NCI-H748 treated with DMSO at 0.1 percent for 48 hours (cell line): Measurements from ENCODE around the gene TTLL1.

ENCODE experiments used
- DNase-seq: peaks from one replicate; lab custom pipeline; 2025; lab: John Stamatoyannopoulos, UW

The TTLL1 gene

DNA sequence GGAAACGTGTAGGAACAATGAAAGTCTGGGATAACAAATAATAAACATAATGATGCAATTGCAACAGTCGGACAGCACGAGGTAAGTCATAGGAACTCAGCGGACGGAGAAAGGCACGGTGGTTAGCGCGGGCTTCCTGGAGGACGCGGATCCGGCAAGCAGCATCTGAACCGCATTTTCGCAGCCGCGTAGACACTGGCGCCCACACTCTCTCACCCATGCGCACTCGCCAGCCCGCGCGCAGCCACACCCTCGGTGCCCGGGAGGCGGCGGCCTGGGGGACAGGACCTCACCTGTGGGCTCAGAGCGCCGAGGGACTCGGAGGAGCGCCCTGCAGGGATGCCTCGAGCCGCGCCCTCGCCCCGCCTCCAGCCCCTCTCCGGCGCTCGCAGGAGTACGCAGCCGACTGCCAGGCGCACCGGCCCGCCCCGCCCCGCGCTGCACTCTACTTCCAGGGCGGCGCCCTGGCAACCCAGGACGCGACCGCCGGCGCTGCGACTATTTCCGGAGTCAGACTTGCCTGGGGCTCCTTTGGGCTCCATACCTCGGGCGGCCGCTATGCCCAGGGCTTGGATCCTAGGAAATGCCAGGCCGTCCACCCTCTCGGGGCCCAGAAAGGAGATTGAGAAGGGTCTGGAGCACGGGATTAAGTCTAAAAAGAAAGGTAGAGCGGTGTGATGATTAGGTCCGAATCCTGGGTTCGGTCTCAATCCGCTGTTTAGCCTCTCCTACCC is at the start of gene TTLL1:
Gene TTLL1, minus strand, starts transcription at position 408 of the 734 bp plus-strand sequence. CDS start 13,805 bp downstream, outside the sequence.
- peak; percentile 78 for DNase-seq

DNA sequence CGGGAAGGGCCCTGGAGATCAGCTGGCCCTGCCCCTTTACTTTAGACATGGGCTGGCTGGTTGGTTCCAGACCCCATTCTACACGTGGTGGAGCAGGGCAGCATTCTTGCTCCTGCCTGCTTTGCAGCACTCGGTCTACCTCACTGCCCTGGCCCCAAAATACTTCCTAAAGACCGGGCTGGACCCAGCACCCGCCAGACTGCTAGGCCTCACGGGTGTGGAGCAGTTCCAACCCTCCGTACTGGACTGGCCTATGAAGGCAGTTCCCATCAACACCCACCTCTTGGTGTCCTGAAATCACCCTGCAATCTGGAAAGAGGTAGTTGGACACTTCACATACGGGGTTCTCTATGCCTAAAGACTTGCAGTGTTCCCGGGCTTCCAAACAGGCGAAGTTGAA is 47.6 kb upstream of the TTLL1 start:
- DNase-seq, result no peak

GRCh38 chr22:43136255-43136654 is 47.1 kb upstream of the TTLL1 start:
- no peak for DNase-seq

GRCh38 chr22:43135565-43135964 is 46.4 kb upstream of the TTLL1 start:
- DNase-seq, result no peak

DNA sequence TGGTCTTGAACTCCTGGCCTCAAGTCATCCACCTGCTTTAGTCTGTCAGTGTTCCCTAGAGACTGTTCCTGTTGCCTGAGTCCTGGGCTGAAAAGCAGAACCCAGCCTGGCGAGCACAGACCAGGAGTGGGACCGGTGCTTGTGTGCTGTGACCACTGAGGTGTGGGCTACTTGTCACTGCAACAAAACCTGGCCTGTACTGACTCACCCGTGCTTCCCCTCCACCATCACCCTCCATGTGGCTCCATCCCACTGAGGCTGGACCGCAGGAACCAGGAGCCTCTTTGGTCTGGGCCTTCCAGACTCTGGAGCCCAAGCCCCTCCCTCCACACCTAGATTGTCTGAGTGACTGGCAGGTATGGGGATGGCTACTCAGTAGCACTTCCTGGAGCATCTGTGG is 45.4 kb upstream of the TTLL1 start:
- no peak for DNase-seq

- DNase-seq, result no peak
Observed at GRCh38 chr22:43133401-43133800, 44.2 kb upstream of the TTLL1 start.

GRCh38 chr22:43131773-43132501 is 42.7 kb upstream of the TTLL1 start:
- DNase-seq, result no peak

DNA sequence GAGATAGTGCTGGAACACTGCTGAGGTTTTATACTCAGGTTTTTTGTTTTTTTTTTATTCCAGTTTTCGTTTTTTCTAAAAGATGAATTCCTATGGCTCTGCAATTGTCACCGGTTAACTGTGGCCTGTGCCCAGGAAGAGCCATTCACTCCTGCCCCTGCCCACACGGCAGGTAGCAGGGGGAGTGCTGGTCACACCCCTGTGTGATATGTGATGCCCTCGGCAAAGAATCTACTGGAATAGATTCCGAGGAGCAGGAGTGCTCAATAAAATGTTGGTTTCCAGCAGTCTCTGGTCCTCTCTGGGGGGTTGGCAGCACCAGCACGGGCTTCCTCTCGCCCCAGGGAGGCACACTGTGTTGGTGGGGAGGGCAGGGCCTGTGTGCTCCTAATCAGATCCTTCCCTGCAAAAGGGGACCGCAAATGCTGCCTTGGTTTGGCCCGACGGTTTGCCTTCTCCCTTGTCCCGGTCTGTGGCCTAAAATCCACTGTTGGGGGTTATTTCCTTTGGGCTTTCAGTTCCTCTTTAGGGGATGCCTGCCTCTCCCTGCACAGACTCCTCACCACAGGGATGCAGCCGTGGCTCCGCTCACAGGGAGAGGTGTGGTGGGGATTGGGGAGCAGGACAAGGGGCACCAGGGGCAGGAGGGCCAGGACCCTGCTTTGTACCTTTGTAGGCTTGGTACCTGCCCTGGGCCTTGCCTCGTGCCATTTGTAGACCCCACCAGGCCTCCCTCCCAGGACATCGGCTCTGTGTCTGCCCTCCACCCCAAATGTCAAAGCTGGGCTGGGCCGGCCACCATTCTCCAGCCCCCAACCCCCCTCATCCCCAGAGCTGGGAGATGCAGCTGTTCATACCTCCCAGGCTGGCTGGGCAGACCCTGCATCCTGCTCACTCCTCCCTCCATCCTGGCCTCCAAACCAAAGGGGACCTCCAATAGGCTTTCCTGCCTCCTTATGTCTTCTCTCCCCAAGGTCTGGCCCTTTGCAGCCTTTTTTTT is 40.5 kb upstream of the TTLL1 start:
- DNase-seq, result peak; percentile 71

DNA sequence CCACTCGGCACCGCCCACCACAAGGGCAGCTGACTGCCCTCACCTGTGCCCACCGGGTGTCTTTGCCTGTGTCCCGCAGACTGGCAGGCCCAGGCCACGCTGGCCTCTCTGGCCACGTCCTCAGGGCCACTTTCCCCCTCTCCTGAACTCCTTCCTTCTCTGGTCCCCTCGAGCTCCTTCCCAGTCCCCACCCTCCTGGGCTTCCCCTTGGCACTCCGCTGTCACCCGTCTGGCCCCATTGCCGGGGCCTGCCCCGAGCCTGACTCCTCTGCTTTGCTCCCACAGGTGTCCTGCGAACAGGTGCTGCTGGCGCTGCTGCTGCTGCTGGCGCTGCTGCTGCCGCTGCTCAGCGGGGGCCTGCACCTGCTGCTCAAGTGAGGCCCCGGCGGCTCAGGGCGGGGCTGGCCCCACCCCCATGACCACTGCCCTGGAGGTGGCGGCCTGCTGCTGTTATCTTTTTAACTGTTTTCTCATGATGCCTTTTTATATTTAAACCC is 39.8 kb upstream of the TTLL1 start:
- peak; percentile 71 for DNase-seq

GRCh38 chr22:43128116-43128515 is 38.9 kb upstream of the TTLL1 start:
- DNase-seq, result no peak

- no peak for DNase-seq
Observed at GRCh38 chr22:43127166-43127908, 38.1 kb upstream of the TTLL1 start.

DNA sequence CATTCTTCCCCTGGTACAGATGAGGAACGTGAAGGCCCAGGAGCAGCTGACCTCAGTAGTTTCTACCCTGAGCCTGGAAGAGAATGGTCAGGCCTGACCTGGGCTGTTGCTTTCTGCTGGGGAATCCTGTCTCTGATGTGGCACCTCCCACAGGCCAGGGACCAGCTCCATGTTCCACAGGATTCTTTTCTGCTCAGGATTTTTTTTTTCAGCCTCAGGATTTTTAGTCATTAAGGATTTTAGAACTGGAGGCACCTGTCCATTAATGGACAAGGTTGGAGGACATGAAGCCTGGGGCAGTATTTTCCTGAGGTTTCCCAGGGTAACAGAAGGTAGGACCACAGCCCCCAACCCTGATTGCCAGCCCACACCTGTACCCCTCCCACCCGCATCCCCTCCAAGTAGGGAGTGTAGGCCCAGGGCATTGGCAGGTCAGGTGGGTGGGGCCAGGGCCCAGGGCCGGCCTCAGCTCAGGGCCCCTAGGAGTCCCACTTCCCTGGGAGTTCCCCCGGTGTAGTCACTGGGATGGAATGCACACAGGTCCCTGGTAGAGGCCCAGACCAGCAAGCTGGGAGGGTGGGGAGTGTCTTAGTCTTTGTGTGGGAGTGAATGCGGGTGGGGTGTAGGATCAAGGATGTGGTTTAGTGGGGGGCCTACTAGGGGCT is 37.4 kb upstream of the TTLL1 start:
- no peak for DNase-seq

- no peak for DNase-seq
Observed at GRCh38 chr22:43118953-43119458, 29.8 kb upstream of the TTLL1 start.

- no peak for DNase-seq
Observed at GRCh38 chr22:43118024-43118849, 29.0 kb upstream of the TTLL1 start.

DNA sequence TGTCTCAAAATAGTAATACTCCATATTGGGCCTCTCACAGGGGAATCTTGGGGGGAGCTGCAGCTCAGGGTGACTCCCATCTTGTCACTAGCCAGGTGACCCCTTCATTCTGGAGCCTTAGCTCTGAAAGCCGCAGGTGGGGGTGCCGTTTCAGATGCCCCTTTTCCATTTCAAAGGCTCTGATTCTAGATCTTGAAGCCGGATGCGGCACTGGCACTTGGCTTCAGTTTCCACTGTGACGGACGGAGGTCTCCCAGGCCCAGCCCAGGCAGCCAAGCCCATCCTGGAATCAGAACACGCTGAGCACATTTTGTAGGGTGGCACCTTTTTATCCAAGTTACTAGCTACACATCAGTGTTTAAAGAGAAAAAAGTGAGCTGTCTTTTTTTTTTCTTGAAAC is 27.7 kb upstream of the TTLL1 start:
- no peak for DNase-seq

- peak; percentile 24 for DNase-seq
Observed at GRCh38 chr22:43114958-43115357, 25.8 kb upstream of the TTLL1 start.

- peak; percentile 22 for DNase-seq
Observed at GRCh38 chr22:43113526-43114251, 24.5 kb upstream of the TTLL1 start.

GRCh38 chr22:43110927-43111623 is 21.9 kb upstream of the TTLL1 start:
- DNase-seq, result no peak
